Smooth muscle cell (in vitro differentiated cells): ENCODE results near the gene THRB. TPM values are rescaled to one million over a fixed set of nuclear protein-coding genes. Genes with fewer than 3 reads are reported as not detected.

ENCODE experiments used
- DNase-seq: peaks from one replicate; lab custom pipeline; 2025; ENCODE audit not compliant: unreplicated experiment; lab: John Stamatoyannopoulos, UW
- H2AFZ ChIP-seq: fragments of 200-600 bp; sonication (generic); 2 replicates; pipeline ENCODE4 v1.6.0; 2016; ENCODE audit warnings: antibody characterized with exemption, low read depth, mild to moderate bottlenecking
- H3F3A ChIP-seq: fragments of 200-600 bp; sonication (generic); 2 replicates; pipeline ENCODE4 v1.6.0; 2017; ENCODE audit warnings: antibody characterized with exemption, low read depth
- H3K27ac ChIP-seq: fragments of 200-600 bp; sonication (generic); 2 replicates; pipeline ENCODE4 v1.5.1; 2016; ENCODE audit warnings: low read depth, mild to moderate bottlenecking
- H3K27me3 ChIP-seq: fragments of 200-600 bp; sonication (generic); 2 replicates; pipeline ENCODE4 v1.6.1; 2016; ENCODE audit warnings: low read depth, mild to moderate bottlenecking
- H3K36me3 ChIP-seq: fragments of 200-600 bp; sonication (generic); 2 replicates; pipeline ENCODE4 v1.5.1; 2016; ENCODE audit warnings: low read depth
- H3K4me1 ChIP-seq: fragments of 200-600 bp; sonication (generic); 2 replicates; pipeline ENCODE4 v1.5.1; 2016; ENCODE audit warnings: low read depth
- H3K4me2 ChIP-seq: fragments of 200-600 bp; sonication (generic); 2 replicates; pipeline ENCODE4 v1.6.0; 2016; ENCODE audit warnings: mild to moderate bottlenecking
- H3K4me3 ChIP-seq: fragments of 200-600 bp; sonication (generic); 2 replicates; pipeline ENCODE4 v1.5.1; 2016; ENCODE audit warnings: mild to moderate bottlenecking
- H3K79me2 ChIP-seq: fragments of 200-600 bp; sonication (generic); 2 replicates; pipeline ENCODE4 v1.6.0; 2016; ENCODE audit warnings: low read depth, mild to moderate bottlenecking
- H3K9ac ChIP-seq: fragments of 200-600 bp; sonication (generic); 2 replicates; pipeline ENCODE4 v1.6.0; 2016; ENCODE audit warnings: low read depth
- H3K9me3 ChIP-seq: fragments of 200-600 bp; sonication (generic); replicated peaks from 2 replicates; pipeline ENCODE4 v1.5.1; 2016; ENCODE audit warnings: low read depth
- H4K20me1 ChIP-seq: fragments of 200-600 bp; sonication (generic); 2 replicates; pipeline ENCODE4 v1.6.0; 2016; ENCODE audit warnings: low read depth
- WGBS: methylation state at CpG from one replicate; pipeline ENCODE4 v1.1.7; 2016; ENCODE audit warnings: low lambda C conversion rate; 5-methylcytosine and 5-hydroxymethylcytosine counted together
- polyA plus RNA-seq: library from polyadenylated mRNA; unstranded; fragments of >200 nt; fragmentation: Nextera tagmentation; extraction: Ambion mirVana; gene quantifications from 2 replicates; pipeline ENCODE4 v1.2.1, GENCODE V29; 2016
- total RNA-seq: library from RNA; depleted of rRNA; stranded (reverse); fragments of >200 nt; gene quantifications from 2 replicates; pipeline ENCODE4 v1.2.3, GENCODE V29; 2014
- TF ChIP-seq, protein P1 (sequence below): fragments of 200-600 bp; sonication (generic); IDR thresholded peaks from 2 replicates; pipeline ENCODE4 v1.5.1; 2017; ENCODE audit warnings: borderline replicate concordance, mild to moderate bottlenecking, antibody characterized with exemption; ENCODE audit not compliant: insufficient read depth, poor library complexity, severe bottlenecking

THRB gene
- total and polyA plus RNA-seq, 2 experiments from 2014 or later = 5.6 to 43.8 TPM

DNA sequence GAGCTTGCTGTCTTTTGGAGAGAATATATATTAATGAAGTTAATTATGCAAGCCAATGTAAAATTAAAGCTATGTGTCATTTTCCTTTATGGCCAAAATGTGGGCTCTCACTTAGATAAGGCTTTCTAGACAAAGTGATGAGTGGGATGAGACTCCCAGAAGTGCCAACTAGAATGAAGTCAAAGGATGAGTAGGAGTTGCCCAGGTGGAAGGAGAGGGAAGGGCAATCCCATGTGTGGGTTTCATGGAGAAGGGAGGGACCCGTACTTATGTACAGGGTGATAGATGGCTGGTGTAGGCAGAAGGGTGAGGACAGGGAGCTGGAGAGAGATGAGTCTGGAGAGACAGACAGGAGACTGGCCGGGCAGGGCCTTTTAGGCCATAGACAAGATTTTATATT lies 239.2 kb downstream of the THRB start:
- Histone ChIP-seq H3K27me3 (no peaks in the 10 kb centered on the region), H3K79me2 (no peaks in the 10 kb centered on the region), H2AFZ (no peak overlapping the region), H3K4me3 (no peak overlapping the region), H3F3A (peaks cover 5% of the 10 kb centered on the region), H3K9me3 (no peaks in the 10 kb centered on the region), H3K4me1 (peaks cover 9% of the 10 kb centered on the region), H3K27ac (peak overlapping the region; percentile 66), H3K4me2 (peak overlapping the region; percentile 64), H3K36me3 (no peaks in the 10 kb centered on the region), H3K9ac (no peak overlapping the region), H4K20me1 (no peaks in the 10 kb centered on the region)
- TF ChIP-seq, protein P1, sequence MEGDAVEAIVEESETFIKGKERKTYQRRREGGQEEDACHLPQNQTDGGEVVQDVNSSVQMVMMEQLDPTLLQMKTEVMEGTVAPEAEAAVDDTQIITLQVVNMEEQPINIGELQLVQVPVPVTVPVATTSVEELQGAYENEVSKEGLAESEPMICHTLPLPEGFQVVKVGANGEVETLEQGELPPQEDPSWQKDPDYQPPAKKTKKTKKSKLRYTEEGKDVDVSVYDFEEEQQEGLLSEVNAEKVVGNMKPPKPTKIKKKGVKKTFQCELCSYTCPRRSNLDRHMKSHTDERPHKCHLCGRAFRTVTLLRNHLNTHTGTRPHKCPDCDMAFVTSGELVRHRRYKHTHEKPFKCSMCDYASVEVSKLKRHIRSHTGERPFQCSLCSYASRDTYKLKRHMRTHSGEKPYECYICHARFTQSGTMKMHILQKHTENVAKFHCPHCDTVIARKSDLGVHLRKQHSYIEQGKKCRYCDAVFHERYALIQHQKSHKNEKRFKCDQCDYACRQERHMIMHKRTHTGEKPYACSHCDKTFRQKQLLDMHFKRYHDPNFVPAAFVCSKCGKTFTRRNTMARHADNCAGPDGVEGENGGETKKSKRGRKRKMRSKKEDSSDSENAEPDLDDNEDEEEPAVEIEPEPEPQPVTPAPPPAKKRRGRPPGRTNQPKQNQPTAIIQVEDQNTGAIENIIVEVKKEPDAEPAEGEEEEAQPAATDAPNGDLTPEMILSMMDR = no peak
- DNase-seq = no peak
- WGBS = 92% methylated on average over 2 of the region's 2 CpGs

DNA sequence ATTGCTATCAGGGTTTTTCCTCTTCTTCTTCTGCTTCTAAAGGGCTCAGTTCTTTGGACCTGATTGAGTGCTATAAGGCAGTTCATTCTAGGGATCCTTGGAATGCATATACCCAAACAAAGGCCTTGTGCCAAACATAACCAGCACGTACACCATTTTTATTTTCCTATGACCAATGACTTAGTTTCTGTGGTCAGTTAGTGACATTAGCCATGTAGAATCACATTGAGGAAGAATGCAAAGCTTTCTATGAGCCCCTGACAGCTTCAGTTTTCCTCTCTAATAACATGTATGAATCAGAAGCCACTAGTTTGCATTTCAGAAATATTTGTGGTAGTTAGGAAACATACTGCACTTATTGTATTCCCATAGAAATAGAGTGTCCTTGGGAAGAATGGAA lies 240.0 kb downstream of the THRB start:
- H3K79me2 ChIP-seq = no peaks in the 10 kb centered on the region
- no peak for DNase-seq
- peaks cover 5% of the 10 kb centered on the region for H3F3A ChIP-seq
- H3K27me3 ChIP-seq = no peaks in the 10 kb centered on the region
- H3K4me3 ChIP-seq = no peak overlapping the region
- H3K27ac ChIP-seq = peak overlapping the region; percentile 66
- peaks cover 9% of the 10 kb centered on the region for H3K4me1 ChIP-seq
- WGBS = 4% methylated on average over 1 of the region's 1 CpG
- H3K9ac ChIP-seq = no peak overlapping the region
- no peak overlapping the region for H2AFZ ChIP-seq
- H3K4me2 ChIP-seq = peak overlapping the region; percentile 64
- TF ChIP-seq, protein P1 = no peak
- no peaks in the 10 kb centered on the region for H3K36me3 ChIP-seq
- no peaks in the 10 kb centered on the region for H4K20me1 ChIP-seq
- H3K9me3 ChIP-seq = no peaks in the 10 kb centered on the region

DNA sequence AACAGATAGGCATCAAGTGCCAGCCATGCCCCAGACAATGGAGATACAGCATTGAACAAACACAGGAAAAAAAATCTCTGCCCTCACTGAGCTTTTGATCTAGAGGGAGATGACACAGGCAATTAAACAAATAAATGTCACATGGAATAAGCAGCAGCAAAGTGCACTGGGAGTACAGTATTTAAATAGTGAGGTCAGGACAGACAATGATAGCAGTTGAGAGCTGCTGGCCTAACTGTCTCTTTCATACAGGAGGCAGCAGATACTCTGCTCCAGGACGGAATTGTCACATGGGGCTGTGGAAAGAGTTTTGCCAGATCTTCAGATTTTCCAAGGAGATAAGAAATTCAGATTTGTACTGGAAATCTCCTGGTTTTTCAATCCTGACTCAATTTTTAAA lies 241.3 kb downstream of the THRB start:
- DNase-seq = no peak
- H3K36me3 ChIP-seq = no peaks in the 10 kb centered on the region
- WGBS = 62% methylated on average over 1 of the region's 1 CpG
- no peaks in the 10 kb centered on the region for H3K79me2 ChIP-seq
- no peaks in the 10 kb centered on the region for H3K9me3 ChIP-seq
- no peak overlapping the region for H2AFZ ChIP-seq
- H4K20me1 ChIP-seq = no peaks in the 10 kb centered on the region
- H3K4me2 ChIP-seq = no peak overlapping the region
- TF ChIP-seq, protein P1 = no peak
- H3K27ac ChIP-seq = peak overlapping the region; percentile 66
- no peak overlapping the region for H3K9ac ChIP-seq
- H3K4me1 ChIP-seq = peaks cover 9% of the 10 kb centered on the region
- no peak overlapping the region for H3K4me3 ChIP-seq
- H3F3A ChIP-seq = peaks cover 5% of the 10 kb centered on the region
- peaks cover 5% of the 10 kb centered on the region for H3K27me3 ChIP-seq

DNA sequence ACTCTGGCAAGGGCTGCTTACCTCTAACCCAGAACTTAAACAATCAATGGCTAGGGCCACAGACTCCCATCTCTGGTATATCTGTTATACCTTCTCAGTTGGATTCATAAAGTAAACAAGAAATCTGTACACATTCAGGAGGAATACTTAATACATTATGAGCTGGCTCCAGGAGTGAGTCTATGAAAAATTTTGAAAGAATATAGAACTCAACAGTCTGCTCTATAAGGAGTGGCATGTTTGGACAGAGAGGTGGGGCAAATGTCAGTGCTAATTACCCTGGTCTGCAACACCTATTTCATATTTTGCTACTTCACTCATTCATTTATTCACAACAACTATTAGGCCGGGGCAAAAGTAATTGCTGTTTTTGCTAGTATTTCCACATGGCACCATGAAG lies 245.1 kb downstream of the THRB start:
- Histone ChIP-seq H3K9me3 (no peaks in the 10 kb centered on the region), H3K9ac (no peak overlapping the region), H3K36me3 (no peaks in the 10 kb centered on the region), H3K4me1 (no peaks in the 10 kb centered on the region), H3K27me3 (peaks cover 7% of the 10 kb centered on the region), H3K27ac (no peak overlapping the region), H2AFZ (no peak overlapping the region), H3K4me3 (no peak overlapping the region), H3F3A (no peaks in the 10 kb centered on the region), H3K4me2 (no peak overlapping the region), H4K20me1 (no peaks in the 10 kb centered on the region), H3K79me2 (no peaks in the 10 kb centered on the region)
- TF ChIP-seq, protein P1 = no peak
- no peak for DNase-seq
- WGBS = 89% methylated on average over 1 of the region's 1 CpG
